ENCODE data around the gene GPR173. TPM values are rescaled to one million over a fixed set of nuclear protein-coding genes. Genes with fewer than 3 reads are reported as not detected.

The GPR173 gene
- total RNA-seq, 1 experiment from 2014 or later: 7.3 TPM

GRCh38 chrX:53050841-53051240, 2.3 kb downstream of the GPR173 start (continued):
- TF ChIP-seq, protein P1, sequence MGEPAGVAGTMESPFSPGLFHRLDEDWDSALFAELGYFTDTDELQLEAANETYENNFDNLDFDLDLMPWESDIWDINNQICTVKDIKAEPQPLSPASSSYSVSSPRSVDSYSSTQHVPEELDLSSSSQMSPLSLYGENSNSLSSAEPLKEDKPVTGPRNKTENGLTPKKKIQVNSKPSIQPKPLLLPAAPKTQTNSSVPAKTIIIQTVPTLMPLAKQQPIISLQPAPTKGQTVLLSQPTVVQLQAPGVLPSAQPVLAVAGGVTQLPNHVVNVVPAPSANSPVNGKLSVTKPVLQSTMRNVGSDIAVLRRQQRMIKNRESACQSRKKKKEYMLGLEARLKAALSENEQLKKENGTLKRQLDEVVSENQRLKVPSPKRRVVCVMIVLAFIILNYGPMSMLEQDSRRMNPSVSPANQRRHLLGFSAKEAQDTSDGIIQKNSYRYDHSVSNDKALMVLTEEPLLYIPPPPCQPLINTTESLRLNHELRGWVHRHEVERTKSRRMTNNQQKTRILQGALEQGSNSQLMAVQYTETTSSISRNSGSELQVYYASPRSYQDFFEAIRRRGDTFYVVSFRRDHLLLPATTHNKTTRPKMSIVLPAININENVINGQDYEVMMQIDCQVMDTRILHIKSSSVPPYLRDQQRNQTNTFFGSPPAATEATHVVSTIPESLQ (CRISPR knock-in tag; IDR thresholded peaks at IDR 0.05): no peak
- TF ChIP-seq NFATC4 (CRISPR knock-in tag; IDR thresholded peaks at IDR 0.05) (no peak), JUN (CRISPR knock-in tag; IDR thresholded peaks at IDR 0.05) (no peak), SP1 (CRISPR knock-in tag; conservative IDR thresholded peaks at IDR 0.05) (no peak), MXD4 (CRISPR knock-in tag; IDR thresholded peaks at IDR 0.05; ENCODE audit: borderline replicate concordance) (no peak), ESRRA (CRISPR knock-in tag; IDR thresholded peaks at IDR 0.05; ENCODE audit: borderline replicate concordance) (no peak)

GRCh38 chrX:53055244-53055849, 6.8 kb downstream of the GPR173 start:
- Mint-ChIP-seq H3K4me1 (0 out of 2 replicates have a peak, but pooled peaks cover 2% of the 10 kb centered on the region), H3K9me3 (no peaks in the 10 kb centered on the region), H3K4me3 (no peak overlapping the region), H3K27ac (no peak overlapping the region), H3K36me3 (no peaks in the 10 kb centered on the region), H3K27me3 (ENCODE audit: low read depth) (no peaks in the 10 kb centered on the region)
- TF ChIP-seq NFE2L1 (CRISPR knock-in tag; IDR thresholded peaks at IDR 0.05) (no peak), TP53 (CRISPR knock-in tag; IDR thresholded peaks at IDR 0.05) (no peak), SOX15 (CRISPR knock-in tag; IDR thresholded peaks at IDR 0.05) (no peak), E2F1 (CRISPR knock-in tag; IDR thresholded peaks at IDR 0.05) (no peak), FOXK1 (CRISPR knock-in tag; IDR thresholded peaks at IDR 0.05) (no peak), ZNF263 (CRISPR knock-in tag; IDR thresholded peaks at IDR 0.05; ENCODE audit: low read depth) (no peak), MAX (CRISPR knock-in tag; IDR thresholded peaks at IDR 0.05) (no peak)
- TF ChIP-seq, protein P2, sequence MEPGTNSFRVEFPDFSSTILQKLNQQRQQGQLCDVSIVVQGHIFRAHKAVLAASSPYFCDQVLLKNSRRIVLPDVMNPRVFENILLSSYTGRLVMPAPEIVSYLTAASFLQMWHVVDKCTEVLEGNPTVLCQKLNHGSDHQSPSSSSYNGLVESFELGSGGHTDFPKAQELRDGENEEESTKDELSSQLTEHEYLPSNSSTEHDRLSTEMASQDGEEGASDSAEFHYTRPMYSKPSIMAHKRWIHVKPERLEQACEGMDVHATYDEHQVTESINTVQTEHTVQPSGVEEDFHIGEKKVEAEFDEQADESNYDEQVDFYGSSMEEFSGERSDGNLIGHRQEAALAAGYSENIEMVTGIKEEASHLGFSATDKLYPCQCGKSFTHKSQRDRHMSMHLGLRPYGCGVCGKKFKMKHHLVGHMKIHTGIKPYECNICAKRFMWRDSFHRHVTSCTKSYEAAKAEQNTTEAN (CRISPR knock-in tag; IDR thresholded peaks at IDR 0.05): no peak
- TF ChIP-seq, protein P3, sequence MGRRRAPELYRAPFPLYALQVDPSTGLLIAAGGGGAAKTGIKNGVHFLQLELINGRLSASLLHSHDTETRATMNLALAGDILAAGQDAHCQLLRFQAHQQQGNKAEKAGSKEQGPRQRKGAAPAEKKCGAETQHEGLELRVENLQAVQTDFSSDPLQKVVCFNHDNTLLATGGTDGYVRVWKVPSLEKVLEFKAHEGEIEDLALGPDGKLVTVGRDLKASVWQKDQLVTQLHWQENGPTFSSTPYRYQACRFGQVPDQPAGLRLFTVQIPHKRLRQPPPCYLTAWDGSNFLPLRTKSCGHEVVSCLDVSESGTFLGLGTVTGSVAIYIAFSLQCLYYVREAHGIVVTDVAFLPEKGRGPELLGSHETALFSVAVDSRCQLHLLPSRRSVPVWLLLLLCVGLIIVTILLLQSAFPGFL (CRISPR knock-in tag; IDR thresholded peaks at IDR 0.05; ENCODE audit: borderline replicate concordance): no peak
- TF ChIP-seq, protein P4, sequence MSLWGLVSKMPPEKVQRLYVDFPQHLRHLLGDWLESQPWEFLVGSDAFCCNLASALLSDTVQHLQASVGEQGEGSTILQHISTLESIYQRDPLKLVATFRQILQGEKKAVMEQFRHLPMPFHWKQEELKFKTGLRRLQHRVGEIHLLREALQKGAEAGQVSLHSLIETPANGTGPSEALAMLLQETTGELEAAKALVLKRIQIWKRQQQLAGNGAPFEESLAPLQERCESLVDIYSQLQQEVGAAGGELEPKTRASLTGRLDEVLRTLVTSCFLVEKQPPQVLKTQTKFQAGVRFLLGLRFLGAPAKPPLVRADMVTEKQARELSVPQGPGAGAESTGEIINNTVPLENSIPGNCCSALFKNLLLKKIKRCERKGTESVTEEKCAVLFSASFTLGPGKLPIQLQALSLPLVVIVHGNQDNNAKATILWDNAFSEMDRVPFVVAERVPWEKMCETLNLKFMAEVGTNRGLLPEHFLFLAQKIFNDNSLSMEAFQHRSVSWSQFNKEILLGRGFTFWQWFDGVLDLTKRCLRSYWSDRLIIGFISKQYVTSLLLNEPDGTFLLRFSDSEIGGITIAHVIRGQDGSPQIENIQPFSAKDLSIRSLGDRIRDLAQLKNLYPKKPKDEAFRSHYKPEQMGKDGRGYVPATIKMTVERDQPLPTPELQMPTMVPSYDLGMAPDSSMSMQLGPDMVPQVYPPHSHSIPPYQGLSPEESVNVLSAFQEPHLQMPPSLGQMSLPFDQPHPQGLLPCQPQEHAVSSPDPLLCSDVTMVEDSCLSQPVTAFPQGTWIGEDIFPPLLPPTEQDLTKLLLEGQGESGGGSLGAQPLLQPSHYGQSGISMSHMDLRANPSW (CRISPR knock-in tag; conservative IDR thresholded peaks at IDR 0.05; ENCODE audit: low read depth): no peak
- DNase-seq (ENCODE audit: low spot score) (no peak), ATAC-seq (no peak)
- POLR2A ChIA-PET: no interaction called here
- CTCF ChIA-PET: no interaction called here

All from WTC11 (cell line).